Lower lobe of right lung (tissue), 2 donors: ENCODE data around the gene RASAL2. TPM values are rescaled to one million over a fixed set of nuclear protein-coding genes. Genes with fewer than 3 reads are reported as not detected.
A peak's percentile ranks its signal among the peaks of the same experiment; 100 is the strongest.

Experiments
- ATAC-seq, 2 donors: fragments of 200-7000 bp; cut with Tn5 transposase; one replicate each; pipeline ENCODE4 v1.9.1; 2020 to 2022; ENCODE audit warnings: mild to moderate bottlenecking in 2 of 2, moderate library complexity in 2 of 2
- DNase-seq: peaks from one replicate; pipeline ENCODE4 v3.0.0-alpha.2; 2020
- H3K27ac ChIP-seq: fragments of 200-600 bp; one replicate; pipeline ENCODE4 v1.8.0; 2022
- H3K27me3 ChIP-seq: fragments of 200-600 bp; one replicate; pipeline ENCODE4 v1.8.0; 2022; ENCODE audit warnings: low read depth
- H3K36me3 ChIP-seq: fragments of 200-600 bp; one replicate; pipeline ENCODE4 v1.8.0; 2022; ENCODE audit warnings: mild to moderate bottlenecking
- H3K4me1 ChIP-seq: fragments of 200-600 bp; one replicate; pipeline ENCODE4 v1.8.0; 2022
- H3K4me3 ChIP-seq: fragments of 200-600 bp; one replicate; pipeline ENCODE4 v1.8.0; 2022; ENCODE audit warnings: mild to moderate bottlenecking
- H3K9me3 ChIP-seq: fragments of 200-600 bp; one replicate; pipeline ENCODE4 v1.8.0; 2022
- intact Hi-C: fragments of 100-400 bp; cut with DNase I; formaldehyde crosslinking; loops from one replicate; pipeline ENCODE4 v1.11.0; 2022
- total RNA-seq: library from RNA; stranded (reverse); fragmentation: NEBNext Ultra II Directional; extraction: Animal tissue kit (Norgen Biotek cat#: 25700); gene quantifications from one replicate; pipeline ENCODE4 v1.2.1, GENCODE V29; 2021
- TF ChIP-seq, protein P1 (sequence below): fragments of 200-600 bp; IDR thresholded peaks from one replicate; pipeline ENCODE4 v1.8.0; 2022; ENCODE audit warnings: antibody characterized with exemption, mild to moderate bottlenecking
- donor health status: DM: no; HTN: yes; CAD: no; lungs with severe emphysema.

The RASAL2 gene
- total RNA-seq, 1 donor from 2014 or later = 48.3 TPM

DNA sequence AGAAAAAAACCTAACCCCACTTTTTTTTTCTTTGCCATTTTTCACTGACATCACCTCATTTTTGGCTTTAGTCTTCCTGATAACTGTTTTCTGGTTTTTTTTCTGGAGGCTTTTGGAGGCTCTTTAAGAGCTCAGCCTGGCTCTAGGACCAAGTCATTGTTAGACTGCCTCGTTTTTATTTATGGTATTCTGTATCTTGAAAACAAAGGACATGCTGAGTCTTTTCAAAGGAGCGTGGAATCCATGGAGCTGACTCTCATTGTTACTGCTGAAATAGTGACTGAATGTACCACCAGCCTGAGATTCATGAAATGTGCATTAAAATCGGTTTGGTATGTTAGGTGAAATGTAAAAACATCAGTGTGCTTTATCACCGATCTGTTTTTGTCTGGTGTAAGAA, 28.0 kb downstream of the RASAL2 start:
- TF ChIP-seq, protein P1, sequence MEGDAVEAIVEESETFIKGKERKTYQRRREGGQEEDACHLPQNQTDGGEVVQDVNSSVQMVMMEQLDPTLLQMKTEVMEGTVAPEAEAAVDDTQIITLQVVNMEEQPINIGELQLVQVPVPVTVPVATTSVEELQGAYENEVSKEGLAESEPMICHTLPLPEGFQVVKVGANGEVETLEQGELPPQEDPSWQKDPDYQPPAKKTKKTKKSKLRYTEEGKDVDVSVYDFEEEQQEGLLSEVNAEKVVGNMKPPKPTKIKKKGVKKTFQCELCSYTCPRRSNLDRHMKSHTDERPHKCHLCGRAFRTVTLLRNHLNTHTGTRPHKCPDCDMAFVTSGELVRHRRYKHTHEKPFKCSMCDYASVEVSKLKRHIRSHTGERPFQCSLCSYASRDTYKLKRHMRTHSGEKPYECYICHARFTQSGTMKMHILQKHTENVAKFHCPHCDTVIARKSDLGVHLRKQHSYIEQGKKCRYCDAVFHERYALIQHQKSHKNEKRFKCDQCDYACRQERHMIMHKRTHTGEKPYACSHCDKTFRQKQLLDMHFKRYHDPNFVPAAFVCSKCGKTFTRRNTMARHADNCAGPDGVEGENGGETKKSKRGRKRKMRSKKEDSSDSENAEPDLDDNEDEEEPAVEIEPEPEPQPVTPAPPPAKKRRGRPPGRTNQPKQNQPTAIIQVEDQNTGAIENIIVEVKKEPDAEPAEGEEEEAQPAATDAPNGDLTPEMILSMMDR = no peak
- DNase-seq = no peak
- ATAC-seq = no peak
- intact Hi-C loops = no loop called here
- H3K27ac ChIP-seq = no peak overlapping the region
- H3K4me3 ChIP-seq = no peak overlapping the region
- H3K9me3 ChIP-seq = no peaks in the 10 kb centered on the region
- H3K36me3 ChIP-seq = no peaks in the 10 kb centered on the region
- H3K27me3 ChIP-seq = no peaks in the 10 kb centered on the region
- H3K4me1 ChIP-seq = peaks cover 34% of the 10 kb centered on the region

DNA sequence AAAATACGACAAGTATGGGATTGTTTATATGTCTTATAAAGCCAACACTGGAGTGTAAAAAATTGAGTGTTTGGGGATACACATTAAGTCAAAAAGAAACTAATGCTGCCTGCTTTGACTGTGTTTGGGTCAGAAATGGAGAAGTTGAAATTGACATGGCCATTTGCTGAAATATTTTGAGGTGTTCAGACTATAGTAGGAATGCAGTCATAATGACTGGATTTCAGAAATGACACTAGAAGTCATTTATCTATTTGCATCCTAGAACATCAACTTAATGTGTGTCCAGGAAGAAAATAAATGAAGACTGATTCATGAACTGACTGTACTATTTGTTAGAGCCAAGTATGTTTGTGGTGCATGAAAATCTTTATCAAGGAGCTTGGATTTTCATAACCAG, 28.4 kb downstream of the RASAL2 start:
- DNase-seq = no peak
- Histone ChIP-seq H3K4me1 (peaks cover 38% of the 10 kb centered on the region), H3K36me3 (no peaks in the 10 kb centered on the region), H3K4me3 (no peak overlapping the region), H3K9me3 (no peaks in the 10 kb centered on the region), H3K27me3 (no peaks in the 10 kb centered on the region), H3K27ac (no peak overlapping the region)
- TF ChIP-seq, protein P1 = no peak
- intact Hi-C loops = no loop called here
- ATAC-seq = no peak

DNA sequence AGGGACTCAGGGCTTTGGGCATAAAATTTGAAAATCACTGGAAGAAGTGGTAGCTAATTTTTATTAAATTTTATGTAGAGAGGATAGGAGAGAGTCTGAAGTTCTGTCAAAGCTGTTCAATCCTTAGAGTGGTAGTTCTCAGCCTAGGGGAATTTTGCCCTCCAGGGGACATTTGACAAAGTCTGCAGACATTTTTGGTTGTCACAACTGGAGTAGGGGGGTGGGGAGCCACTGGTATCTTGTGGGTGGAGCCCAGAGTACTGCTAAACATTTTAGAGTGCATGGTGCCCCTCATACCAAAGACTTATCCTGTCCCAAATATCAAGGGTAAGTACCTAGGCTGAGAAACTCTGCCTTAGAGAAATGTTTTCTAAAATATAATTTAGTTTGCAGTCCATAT, 30.2 kb downstream of the RASAL2 start:
- intact Hi-C loops = no loop called here
- TF ChIP-seq, protein P1 = no peak
- peaks cover 49% of the 10 kb centered on the region for H3K4me1 ChIP-seq

DNA sequence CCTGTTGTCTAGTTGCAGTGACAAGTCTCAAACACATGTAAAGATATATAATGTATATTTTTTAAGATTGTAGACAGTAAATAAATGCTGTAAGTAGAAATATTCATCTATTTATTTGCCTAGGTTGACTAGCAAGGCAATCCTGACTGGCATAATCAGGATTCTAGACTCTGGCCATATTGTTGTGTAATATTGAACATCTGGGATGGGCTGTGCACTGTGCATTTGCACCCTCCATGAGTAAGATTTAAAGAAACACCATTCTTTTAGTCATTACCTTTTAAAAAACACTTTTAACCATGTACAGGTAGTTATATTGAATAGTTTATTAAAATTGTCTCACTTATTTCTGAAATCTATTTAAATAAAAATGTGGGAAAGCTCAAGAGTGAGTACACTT, 32.4 kb downstream of the RASAL2 start:
- H3K9me3 ChIP-seq = no peaks in the 10 kb centered on the region
- H3K27me3 ChIP-seq = no peaks in the 10 kb centered on the region
- H3K4me1 ChIP-seq = peaks cover 39% of the 10 kb centered on the region
- peak in 1 of 2 donors; percentile 13 for ATAC-seq
- H3K36me3 ChIP-seq = no peaks in the 10 kb centered on the region
- H3K4me3 ChIP-seq = no peak overlapping the region
- peak overlapping the region; percentile 47 for H3K27ac ChIP-seq
- intact Hi-C loops = no loop called here
- TF ChIP-seq, protein P1 = no peak
- DNase-seq = no peak

More for the DNA sequence above, 30.2 kb downstream of the RASAL2 start:
- Histone ChIP-seq H3K4me3 (no peak overlapping the region), H3K27me3 (no peaks in the 10 kb centered on the region), H3K36me3 (no peaks in the 10 kb centered on the region), H3K27ac (no peak overlapping the region), H3K9me3 (no peaks in the 10 kb centered on the region)
- DNase-seq = no peak
- no peak for ATAC-seq

DNA sequence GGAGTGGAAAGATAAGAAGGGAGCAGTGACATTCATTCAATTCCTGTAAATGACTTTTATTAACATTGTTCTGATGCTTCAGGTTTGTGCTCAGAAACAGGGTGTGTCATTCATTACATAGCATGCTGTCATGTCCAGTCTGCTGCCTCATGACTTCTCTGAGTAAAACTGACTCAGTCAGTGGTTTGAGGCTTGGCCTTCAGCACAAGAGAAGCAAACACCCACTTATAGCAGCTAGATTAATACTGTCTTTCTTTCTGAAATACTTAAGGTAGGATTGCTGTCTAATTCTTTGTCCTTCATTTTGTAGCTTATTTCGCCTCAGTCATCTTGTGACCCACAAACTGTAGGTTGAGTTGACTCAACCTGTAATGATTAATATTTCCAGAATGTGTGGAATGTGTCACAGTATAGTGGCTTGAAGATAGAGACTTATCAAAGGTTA, 32.9 kb downstream of the RASAL2 start:
- TF ChIP-seq, protein P1 = no peak
- no peaks in the 10 kb centered on the region for H3K9me3 ChIP-seq
- peak; percentile 86 to 93 for ATAC-seq
- H3K27ac ChIP-seq = peak overlapping the region; percentile 47
- H3K27me3 ChIP-seq = no peaks in the 10 kb centered on the region
- H3K36me3 ChIP-seq = no peaks in the 10 kb centered on the region
- intact Hi-C loops = no loop called here
- no peak overlapping the region for H3K4me3 ChIP-seq
- no peak for DNase-seq
- peaks cover 34% of the 10 kb centered on the region for H3K4me1 ChIP-seq
